Measurements from ENCODE around the gene SRGAP3.
"Not testable (repeated sequence)": the region's sequence is repeated elsewhere in the genome, so short reads cannot be mapped to it uniquely, and the experiment has no call there.

Gene SRGAP3

GRCh38 chr3:9249273-9250192, at the start of gene SRGAP3:
TSS of gene SRGAP3 (minus strand) at chr3:9249646. CDS start at chr3:9248951, 695 bp downstream.
- peak; percentile 85 for DNase-seq (ENCODE audit: low spot score)

GRCh38 chr3:9298236-9298635, 48.8 kb upstream of the SRGAP3 start:
- no peak for DNase-seq (ENCODE audit: low spot score)

GRCh38 chr3:9296241-9296640, 46.8 kb upstream of the SRGAP3 start:
- no peak for DNase-seq (ENCODE audit: low spot score)

- no peak for DNase-seq (ENCODE audit: low spot score)
Observed at GRCh38 chr3:9295007-9295406, 45.6 kb upstream of the SRGAP3 start.

- not testable (repeated sequence) for DNase-seq (ENCODE audit: low spot score)
Observed at GRCh38 chr3:9293953-9294352, 44.5 kb upstream of the SRGAP3 start.

- no peak for DNase-seq (ENCODE audit: low spot score)
Observed at GRCh38 chr3:9293076-9293475, 43.6 kb upstream of the SRGAP3 start.

GRCh38 chr3:9292516-9292915, 43.1 kb upstream of the SRGAP3 start:
- no peak for DNase-seq (ENCODE audit: low spot score)

GRCh38 chr3:9291821-9292410, 42.5 kb upstream of the SRGAP3 start:
- no peak for DNase-seq (ENCODE audit: low spot score)

- DNase-seq (ENCODE audit: low spot score): no peak
Observed at GRCh38 chr3:9290566-9290965, 41.1 kb upstream of the SRGAP3 start.

GRCh38 chr3:9281533-9281932, 32.1 kb upstream of the SRGAP3 start:
- not testable (repeated sequence) for DNase-seq (ENCODE audit: low spot score)

GRCh38 chr3:9280451-9281219, 31.2 kb upstream of the SRGAP3 start:
- no peak for DNase-seq (ENCODE audit: low spot score)

- DNase-seq (ENCODE audit: low spot score): no peak
Observed at GRCh38 chr3:9279966-9280365, 30.5 kb upstream of the SRGAP3 start.

GRCh38 chr3:9278498-9278897, 29.1 kb upstream of the SRGAP3 start:
- no peak for DNase-seq (ENCODE audit: low spot score)

- DNase-seq (ENCODE audit: low spot score): no peak
Observed at GRCh38 chr3:9278085-9278484, 28.6 kb upstream of the SRGAP3 start.

GRCh38 chr3:9276761-9277370, 27.4 kb upstream of the SRGAP3 start:
- no peak for DNase-seq (ENCODE audit: low spot score)

- no peak for DNase-seq (ENCODE audit: low spot score)
Observed at GRCh38 chr3:9271903-9272302, 22.5 kb upstream of the SRGAP3 start.

GRCh38 chr3:9270704-9271103, 21.3 kb upstream of the SRGAP3 start:
- no peak for DNase-seq (ENCODE audit: low spot score)

- no peak for DNase-seq (ENCODE audit: low spot score)
Observed at GRCh38 chr3:9266716-9267115, 17.3 kb upstream of the SRGAP3 start.

- no peak for DNase-seq (ENCODE audit: low spot score)
Observed at GRCh38 chr3:9260305-9260704, 10.9 kb upstream of the SRGAP3 start.

- no peak for DNase-seq (ENCODE audit: low spot score)
Observed at GRCh38 chr3:9257092-9257491, 7.6 kb upstream of the SRGAP3 start.

GRCh38 chr3:9255976-9256375, 6.5 kb upstream of the SRGAP3 start:
- DNase-seq (ENCODE audit: low spot score): no peak

GRCh38 chr3:9254764-9255163, 5.3 kb upstream of the SRGAP3 start:
- DNase-seq (ENCODE audit: low spot score): no peak

Measured in hepatic stellate cell (primary cell).